ACC112 (cell line): Measurements from ENCODE around the gene PCDHA7.
"Not testable (repeated sequence)": the region's sequence is repeated elsewhere in the genome, so short reads cannot be mapped to it uniquely, and the experiment has no call there.

Source experiments
- H2AFZ ChIP-seq: fragments of 200-600 bp; sonication (generic); one replicate; pipeline ENCODE4 v1.6.0; 2017; ENCODE audit warnings: antibody characterized with exemption, low read length; ENCODE audit not compliant: unreplicated experiment
- H3K27ac ChIP-seq: fragments of 200-600 bp; sonication (generic); 2 replicates; pipeline ENCODE4 v1.5.1; 2014; ENCODE audit warnings: low read depth, mild to moderate bottlenecking, antibody characterized with exemption, low read length, moderate library complexity
- H3K27me3 ChIP-seq: fragments of 200-600 bp; sonication (generic); 2 replicates; pipeline ENCODE4 v1.6.1; 2014; ENCODE audit warnings: mild to moderate bottlenecking, antibody characterized with exemption, low read length, moderate library complexity, mixed read lengths; ENCODE audit not compliant: insufficient read depth
- H3K36me3 ChIP-seq: fragments of 200-600 bp; sonication (generic); 2 replicates; pipeline ENCODE4 v1.6.1; 2016; ENCODE audit warnings: mild to moderate bottlenecking, antibody characterized with exemption, low read length, moderate library complexity, mixed read lengths; ENCODE audit not compliant: insufficient read depth
- H3K4me1 ChIP-seq: fragments of 200-600 bp; sonication (generic); one replicate; pipeline ENCODE4 v1.6.1; 2016; ENCODE audit warnings: low read length, mixed read lengths; ENCODE audit not compliant: insufficient read depth, unreplicated experiment, control insufficient read depth
- H3K4me3 ChIP-seq: fragments of 200-600 bp; sonication (generic); 2 replicates; pipeline ENCODE4 v1.5.1; 2014; ENCODE audit warnings: mild to moderate bottlenecking, low read depth, low read length
- H3K79me2 ChIP-seq: fragments of 200-600 bp; sonication (generic); one replicate; pipeline ENCODE4 v1.6.0; 2016; ENCODE audit warnings: low read length; ENCODE audit not compliant: control insufficient read depth, unreplicated experiment, insufficient read depth

PCDHA7 gene

DNA sequence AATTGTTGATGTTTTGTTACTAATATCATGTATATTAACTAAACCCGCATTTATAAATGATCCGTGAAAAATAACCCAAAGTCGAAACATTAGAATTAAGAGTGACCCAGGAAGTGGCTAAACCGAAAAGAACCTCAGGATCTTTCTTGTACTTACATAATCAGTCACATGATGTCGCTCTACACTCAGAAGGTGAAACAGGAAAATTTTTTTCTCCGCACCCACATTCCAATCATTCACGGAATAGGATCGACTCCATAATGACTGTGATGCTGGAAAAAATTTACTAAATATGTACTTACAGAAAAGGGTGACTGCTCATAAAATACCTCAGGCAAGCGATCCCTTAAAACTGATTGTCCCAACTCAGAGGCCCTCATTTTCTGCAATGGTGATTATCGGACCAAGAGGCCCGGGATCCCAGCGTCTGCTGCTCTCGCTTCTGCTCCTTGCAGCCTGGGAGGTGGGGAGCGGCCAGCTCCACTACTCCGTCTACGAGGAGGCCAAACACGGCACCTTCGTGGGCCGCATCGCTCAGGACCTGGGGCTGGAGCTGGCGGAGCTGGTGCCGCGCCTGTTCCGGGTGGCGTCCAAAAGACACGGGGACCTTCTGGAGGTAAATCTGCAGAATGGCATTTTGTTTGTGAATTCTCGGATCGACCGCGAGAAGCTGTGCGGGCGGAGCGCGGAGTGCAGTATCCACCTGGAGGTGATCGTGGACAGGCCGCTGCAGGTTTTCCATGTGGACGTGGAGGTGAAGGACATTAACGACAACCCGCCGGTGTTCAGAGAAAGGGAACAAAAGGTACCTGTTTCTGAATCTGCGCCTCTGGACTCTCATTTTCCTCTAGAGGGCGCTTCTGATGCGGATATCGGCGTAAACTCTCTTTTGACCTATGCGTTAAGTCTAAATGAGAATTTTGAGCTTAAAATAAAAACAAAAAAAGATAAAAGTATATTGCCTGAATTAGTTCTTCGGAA, 41.3 kb downstream of the PCDHA7 start, which contains the start of gene PCDHA12:
Gene PCDHA12 (plus strand): TSS at position 224 of the 981 bp plus-strand sequence. CDS start 165 bp downstream, at position 389.
- H3K27ac ChIP-seq = no peak within 1 kb of the TSS
- no peaks in the 10 kb centered on the region for H3K4me1 ChIP-seq
- no peaks in the 10 kb centered on the region for H3K79me2 ChIP-seq
- no peaks in the 10 kb centered on the region for H3K36me3 ChIP-seq
- H3K27me3 ChIP-seq = no peaks in the 10 kb centered on the region
- no peak within 1 kb of the TSS for H3K4me3 ChIP-seq
- no peak within 1 kb of the TSS for H2AFZ ChIP-seq

DNA sequence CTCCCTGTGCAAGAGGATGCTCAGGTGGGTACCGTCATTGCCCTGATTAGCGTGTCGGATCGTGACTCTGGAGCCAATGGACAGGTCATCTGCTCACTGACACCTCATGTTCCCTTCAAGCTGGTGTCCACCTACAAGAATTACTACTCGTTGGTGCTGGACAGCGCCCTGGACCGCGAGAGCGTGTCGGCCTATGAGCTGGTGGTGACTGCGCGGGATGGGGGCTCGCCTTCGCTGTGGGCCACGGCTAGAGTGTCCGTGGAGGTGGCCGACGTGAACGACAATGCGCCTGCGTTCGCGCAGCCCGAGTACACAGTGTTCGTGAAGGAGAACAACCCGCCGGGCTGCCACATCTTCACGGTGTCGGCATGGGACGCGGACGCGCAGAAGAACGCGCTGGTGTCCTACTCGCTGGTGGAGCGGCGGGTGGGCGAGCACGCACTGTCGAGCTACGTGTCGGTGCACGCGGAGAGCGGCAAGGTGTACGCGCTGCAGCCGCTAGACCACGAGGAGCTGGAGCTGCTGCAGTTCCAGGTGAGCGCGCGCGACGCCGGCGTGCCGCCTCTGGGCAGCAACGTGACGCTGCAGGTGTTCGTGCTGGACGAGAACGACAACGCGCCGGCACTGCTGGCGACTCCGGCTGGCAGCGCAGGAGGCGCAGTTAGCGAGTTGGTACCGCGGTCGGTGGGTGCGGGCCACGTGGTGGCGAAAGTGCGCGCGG, 42.6 kb downstream of the PCDHA7 start:
- not testable (repeated sequence) for H3K27me3 ChIP-seq, H3K4me1 ChIP-seq, H2AFZ ChIP-seq, H3K36me3 ChIP-seq, H3K4me3 ChIP-seq, H3K79me2 ChIP-seq, H3K27ac ChIP-seq

DNA sequence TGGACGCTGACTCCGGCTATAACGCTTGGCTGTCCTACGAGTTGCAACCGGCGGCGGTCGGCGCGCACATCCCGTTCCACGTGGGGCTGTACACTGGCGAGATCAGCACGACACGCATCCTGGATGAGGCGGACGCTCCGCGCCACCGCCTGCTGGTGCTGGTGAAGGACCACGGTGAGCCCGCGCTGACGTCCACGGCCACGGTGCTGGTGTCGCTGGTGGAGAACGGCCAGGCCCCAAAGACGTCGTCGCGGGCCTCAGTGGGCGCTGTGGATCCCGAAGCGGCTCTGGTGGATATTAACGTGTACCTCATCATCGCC, 43.2 kb downstream of the PCDHA7 start:
- Histone ChIP-seq H3K4me3 (no peak overlapping the region), H3K27ac (no peak overlapping the region), H3K27me3 (no peaks in the 10 kb centered on the region), H3K4me1 (no peaks in the 10 kb centered on the region), H2AFZ (no peak overlapping the region), H3K36me3 (no peaks in the 10 kb centered on the region), H3K79me2 (no peaks in the 10 kb centered on the region)

DNA sequence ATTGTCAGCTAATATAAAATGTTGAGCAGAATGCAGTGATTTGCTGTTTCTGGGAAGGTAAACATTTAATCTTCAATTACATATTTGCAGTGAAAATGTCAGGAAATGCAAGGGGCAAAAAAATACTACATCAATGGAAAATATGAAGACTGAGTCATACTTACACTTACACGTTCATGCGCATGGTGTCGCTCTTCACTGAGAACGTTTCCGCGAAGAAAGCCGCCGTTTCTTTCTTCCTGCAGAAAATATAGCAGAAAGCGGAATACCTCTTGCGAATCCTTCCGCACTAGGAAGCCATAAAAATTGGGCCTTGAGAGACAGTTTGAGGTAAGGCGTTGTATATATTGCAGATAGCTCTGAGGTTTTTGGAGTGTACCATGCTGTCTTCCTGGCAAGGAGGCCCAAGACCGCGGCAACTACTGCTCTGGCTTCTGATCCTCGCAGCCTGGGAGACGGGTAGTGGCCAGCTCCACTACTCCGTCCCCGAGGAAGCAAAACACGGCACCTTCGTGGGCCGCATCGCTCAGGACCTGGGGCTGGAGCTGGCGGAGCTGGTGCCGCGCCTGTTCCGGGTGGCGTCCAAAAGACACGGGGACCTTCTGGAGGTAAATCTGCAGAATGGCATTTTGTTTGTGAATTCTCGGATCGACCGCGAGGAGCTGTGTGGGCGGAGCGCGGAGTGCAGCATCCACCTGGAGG, 48.0 kb downstream of the PCDHA7 start, which contains the start of gene PCDHA13:
Gene PCDHA13 (plus strand): TSS at position 236 of the 702 bp plus-strand sequence. CDS start 145 bp downstream, at position 381.
- H3K36me3 ChIP-seq = no peaks in the 10 kb centered on the region
- H2AFZ ChIP-seq = no peak within 1 kb of the TSS
- H3K4me3 ChIP-seq = no peak within 1 kb of the TSS
- no peak within 1 kb of the TSS for H3K27ac ChIP-seq
- no peaks in the 10 kb centered on the region for H3K27me3 ChIP-seq
- H3K79me2 ChIP-seq = no peaks in the 10 kb centered on the region
- no peaks in the 10 kb centered on the region for H3K4me1 ChIP-seq

DNA sequence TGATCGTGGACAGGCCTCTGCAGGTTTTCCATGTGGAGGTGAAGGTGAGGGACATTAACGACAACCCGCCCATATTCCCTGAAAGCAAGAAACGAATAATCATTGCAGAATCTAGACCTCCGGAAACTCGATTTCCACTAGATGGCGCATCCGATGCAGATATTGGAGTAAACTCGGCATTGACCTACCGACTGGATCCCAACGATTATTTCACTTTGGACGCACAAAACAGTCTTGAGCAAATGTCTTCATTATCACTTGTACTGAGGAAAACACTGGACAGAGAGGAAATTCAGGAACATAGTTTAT, 48.5 kb downstream of the PCDHA7 start:
- Histone ChIP-seq H3K27me3 (no peaks in the 10 kb centered on the region), H3K4me1 (no peaks in the 10 kb centered on the region), H3K27ac (no peak overlapping the region), H3K4me3 (no peak overlapping the region), H2AFZ (no peak overlapping the region), H3K79me2 (no peaks in the 10 kb centered on the region), H3K36me3 (no peaks in the 10 kb centered on the region)

DNA sequence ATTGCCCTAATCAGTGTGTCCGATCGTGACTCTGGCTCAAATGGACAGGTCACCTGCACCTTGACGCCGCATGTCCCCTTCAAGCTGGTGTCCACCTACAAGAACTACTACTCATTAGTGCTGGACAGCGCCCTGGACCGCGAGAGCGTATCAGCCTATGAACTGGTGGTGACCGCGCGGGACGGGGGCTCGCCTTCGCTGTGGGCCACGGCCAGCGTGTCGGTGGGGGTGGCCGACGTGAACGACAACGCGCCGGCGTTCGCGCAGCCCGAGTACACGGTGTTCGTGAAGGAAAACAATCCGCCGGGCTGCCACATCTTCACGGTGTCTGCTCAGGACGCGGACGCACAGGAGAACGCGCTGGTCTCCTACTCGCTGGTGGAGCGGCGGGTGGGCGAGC, 49.3 kb downstream of the PCDHA7 start:
- H3K4me3 ChIP-seq = no peak overlapping the region
- no peak overlapping the region for H3K27ac ChIP-seq
- no peak overlapping the region for H2AFZ ChIP-seq
- no peaks in the 10 kb centered on the region for H3K27me3 ChIP-seq
- H3K79me2 ChIP-seq = no peaks in the 10 kb centered on the region
- no peaks in the 10 kb centered on the region for H3K36me3 ChIP-seq
- no peaks in the 10 kb centered on the region for H3K4me1 ChIP-seq

DNA sequence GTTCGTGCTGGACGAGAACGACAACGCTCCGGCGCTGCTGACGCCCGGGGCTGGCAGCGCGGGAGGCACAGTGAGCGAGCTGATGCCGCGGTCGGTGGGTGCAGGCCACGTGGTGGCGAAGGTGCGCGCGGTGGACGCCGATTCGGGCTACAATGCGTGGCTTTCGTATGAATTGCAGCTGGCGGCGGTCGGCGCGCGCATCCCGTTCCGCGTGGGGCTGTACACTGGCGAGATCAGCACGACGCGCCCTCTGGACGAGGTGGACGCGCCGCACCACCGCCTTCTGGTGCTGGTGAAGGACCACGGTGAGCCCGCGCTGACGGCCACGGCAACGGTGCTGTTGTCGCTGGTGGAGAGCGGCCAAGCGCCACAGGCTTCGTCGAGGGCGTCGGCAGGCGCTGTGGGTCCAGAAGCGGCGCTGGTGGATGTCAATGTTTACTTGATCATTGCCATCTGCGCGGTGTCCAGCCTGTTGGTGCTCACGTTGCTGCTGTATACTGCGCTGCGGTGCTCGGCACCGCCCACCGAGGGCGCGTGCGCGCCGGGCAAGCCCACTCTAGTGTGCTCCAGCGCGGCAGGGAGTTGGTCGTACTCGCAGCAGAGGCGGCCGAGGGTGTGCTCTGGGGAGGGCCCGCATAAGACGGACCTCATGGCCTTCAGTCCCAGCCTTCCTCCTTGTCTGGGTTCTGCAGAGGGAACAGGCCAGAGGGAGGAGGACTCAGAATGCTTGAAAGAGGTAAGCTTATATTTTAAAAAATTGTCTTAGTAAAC, 50.0 kb downstream of the PCDHA7 start:
- no peaks in the 10 kb centered on the region for H3K27me3 ChIP-seq
- no peak overlapping the region for H2AFZ ChIP-seq
- no peaks in the 10 kb centered on the region for H3K4me1 ChIP-seq
- no peak overlapping the region for H3K27ac ChIP-seq
- no peak overlapping the region for H3K4me3 ChIP-seq
- no peaks in the 10 kb centered on the region for H3K79me2 ChIP-seq
- no peaks in the 10 kb centered on the region for H3K36me3 ChIP-seq
